HL-60 (cell line): ENCODE results near the gene MYO5B.

Source experiments
- GABPA ChIP-seq: IDR thresholded peaks from 2 replicates; pipeline ENCODE4 v1.6.1; 2012; ENCODE audit warnings: low read depth
- POLR2AphosphoS5 ChIP-seq: IDR thresholded peaks from 2 replicates; pipeline ENCODE4 v1.6.1; 2012; ENCODE audit warnings: low read depth
- TF ChIP-seq, protein P1 (sequence below): IDR thresholded peaks from one replicate; pipeline ENCODE4 v1.5.1; 2011; ENCODE audit warnings: low read length, control low read depth, inconsistent platforms; ENCODE audit not compliant: insufficient read depth
- TF ChIP-seq, protein P2 (sequence below): IDR thresholded peaks from 2 replicates; pipeline ENCODE4 v1.6.1; 2012; ENCODE audit warnings: low read depth; ENCODE audit not compliant: insufficient replicate concordance

DNA sequence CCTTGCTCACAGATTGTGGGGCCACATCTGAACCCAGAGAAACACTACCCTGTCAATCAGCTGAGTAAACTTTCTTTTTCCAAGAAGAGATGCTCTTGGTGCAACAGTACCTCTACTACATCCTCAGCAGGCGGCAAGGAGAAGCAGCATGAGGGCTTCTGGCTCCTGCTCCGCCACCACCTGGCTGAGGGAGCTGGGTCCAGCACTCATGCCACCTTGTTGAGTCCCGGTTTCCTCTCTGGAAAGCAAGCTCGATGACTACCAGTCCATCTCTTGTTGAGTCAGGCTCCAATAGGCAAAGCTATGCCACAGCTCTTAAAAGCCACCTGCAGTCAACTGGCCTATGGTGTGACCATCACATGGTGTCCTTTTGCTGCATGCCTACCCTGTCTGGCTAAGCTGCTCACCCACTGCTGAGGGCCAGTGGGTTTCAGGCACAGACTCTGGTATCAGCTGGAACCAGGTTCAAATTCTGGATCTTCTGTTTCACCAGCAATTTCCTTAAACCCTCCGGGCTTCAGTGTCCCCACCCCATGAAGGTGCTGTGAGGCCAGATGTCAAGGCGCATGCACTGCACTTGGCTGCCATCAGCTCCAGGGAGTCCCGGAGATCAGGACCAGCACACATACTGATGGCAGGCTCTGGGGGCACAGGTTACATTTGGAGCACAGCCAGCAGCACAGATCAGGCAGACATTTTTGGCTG lies 339.1 kb downstream of the MYO5B start:
- TF ChIP-seq, protein P1, sequence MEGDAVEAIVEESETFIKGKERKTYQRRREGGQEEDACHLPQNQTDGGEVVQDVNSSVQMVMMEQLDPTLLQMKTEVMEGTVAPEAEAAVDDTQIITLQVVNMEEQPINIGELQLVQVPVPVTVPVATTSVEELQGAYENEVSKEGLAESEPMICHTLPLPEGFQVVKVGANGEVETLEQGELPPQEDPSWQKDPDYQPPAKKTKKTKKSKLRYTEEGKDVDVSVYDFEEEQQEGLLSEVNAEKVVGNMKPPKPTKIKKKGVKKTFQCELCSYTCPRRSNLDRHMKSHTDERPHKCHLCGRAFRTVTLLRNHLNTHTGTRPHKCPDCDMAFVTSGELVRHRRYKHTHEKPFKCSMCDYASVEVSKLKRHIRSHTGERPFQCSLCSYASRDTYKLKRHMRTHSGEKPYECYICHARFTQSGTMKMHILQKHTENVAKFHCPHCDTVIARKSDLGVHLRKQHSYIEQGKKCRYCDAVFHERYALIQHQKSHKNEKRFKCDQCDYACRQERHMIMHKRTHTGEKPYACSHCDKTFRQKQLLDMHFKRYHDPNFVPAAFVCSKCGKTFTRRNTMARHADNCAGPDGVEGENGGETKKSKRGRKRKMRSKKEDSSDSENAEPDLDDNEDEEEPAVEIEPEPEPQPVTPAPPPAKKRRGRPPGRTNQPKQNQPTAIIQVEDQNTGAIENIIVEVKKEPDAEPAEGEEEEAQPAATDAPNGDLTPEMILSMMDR = no peak
- no peak for TF ChIP-seq POLR2AphosphoS5
- TF ChIP-seq, protein P2, sequence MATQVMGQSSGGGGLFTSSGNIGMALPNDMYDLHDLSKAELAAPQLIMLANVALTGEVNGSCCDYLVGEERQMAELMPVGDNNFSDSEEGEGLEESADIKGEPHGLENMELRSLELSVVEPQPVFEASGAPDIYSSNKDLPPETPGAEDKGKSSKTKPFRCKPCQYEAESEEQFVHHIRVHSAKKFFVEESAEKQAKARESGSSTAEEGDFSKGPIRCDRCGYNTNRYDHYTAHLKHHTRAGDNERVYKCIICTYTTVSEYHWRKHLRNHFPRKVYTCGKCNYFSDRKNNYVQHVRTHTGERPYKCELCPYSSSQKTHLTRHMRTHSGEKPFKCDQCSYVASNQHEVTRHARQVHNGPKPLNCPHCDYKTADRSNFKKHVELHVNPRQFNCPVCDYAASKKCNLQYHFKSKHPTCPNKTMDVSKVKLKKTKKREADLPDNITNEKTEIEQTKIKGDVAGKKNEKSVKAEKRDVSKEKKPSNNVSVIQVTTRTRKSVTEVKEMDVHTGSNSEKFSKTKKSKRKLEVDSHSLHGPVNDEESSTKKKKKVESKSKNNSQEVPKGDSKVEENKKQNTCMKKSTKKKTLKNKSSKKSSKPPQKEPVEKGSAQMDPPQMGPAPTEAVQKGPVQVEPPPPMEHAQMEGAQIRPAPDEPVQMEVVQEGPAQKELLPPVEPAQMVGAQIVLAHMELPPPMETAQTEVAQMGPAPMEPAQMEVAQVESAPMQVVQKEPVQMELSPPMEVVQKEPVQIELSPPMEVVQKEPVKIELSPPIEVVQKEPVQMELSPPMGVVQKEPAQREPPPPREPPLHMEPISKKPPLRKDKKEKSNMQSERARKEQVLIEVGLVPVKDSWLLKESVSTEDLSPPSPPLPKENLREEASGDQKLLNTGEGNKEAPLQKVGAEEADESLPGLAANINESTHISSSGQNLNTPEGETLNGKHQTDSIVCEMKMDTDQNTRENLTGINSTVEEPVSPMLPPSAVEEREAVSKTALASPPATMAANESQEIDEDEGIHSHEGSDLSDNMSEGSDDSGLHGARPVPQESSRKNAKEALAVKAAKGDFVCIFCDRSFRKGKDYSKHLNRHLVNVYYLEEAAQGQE = no peak
- no peak for TF ChIP-seq GABPA
